ENCODE measurements around the gene RPS6KC1.
"Not testable (repeated sequence)": the region's sequence is repeated elsewhere in the genome, so short reads cannot be mapped to it uniquely, and the experiment has no call there.

The RPS6KC1 gene

GRCh38 chr1:213111502-213111901 lies 60.5 kb downstream of the RPS6KC1 start:
- TF ChIP-seq CTCF (conservative IDR thresholded peaks at IDR 0.05), result peak; percentile 28; the same call in 1 of the 2 replicates
- H3K27ac ChIP-seq, result peak overlapping the region; percentile 66

- not testable (repeated sequence) for H3K27ac ChIP-seq
These were observed 61.7 kb downstream of the RPS6KC1 start for GRCh38 chr1:213112723-213113122.

- not testable (repeated sequence) for H3K27ac ChIP-seq
These were observed 66.7 kb downstream of the RPS6KC1 start for GRCh38 chr1:213117699-213118180.

- TF ChIP-seq CTCF (conservative IDR thresholded peaks at IDR 0.05), result no peak
These were observed 68.8 kb downstream of the RPS6KC1 start for GRCh38 chr1:213119794-213120193.

GRCh38 chr1:213120386-213120785 lies 69.3 kb downstream of the RPS6KC1 start:
- TF ChIP-seq CTCF (conservative IDR thresholded peaks at IDR 0.05), result no peak
- no peak overlapping the region for H3K27ac ChIP-seq

More at GRCh38 chr1:213119794-213120193, 68.8 kb downstream of the RPS6KC1 start:
- no peak overlapping the region for H3K27ac ChIP-seq

- TF ChIP-seq CTCF (conservative IDR thresholded peaks at IDR 0.05), result no peak
These were observed 69.9 kb downstream of the RPS6KC1 start for GRCh38 chr1:213120961-213121360.

GRCh38 chr1:213122514-213122929 lies 71.5 kb downstream of the RPS6KC1 start:
- H3K27ac ChIP-seq, result no peak overlapping the region
- peak; percentile 66 for TF ChIP-seq CTCF (conservative IDR thresholded peaks at IDR 0.05)

More at GRCh38 chr1:213120961-213121360, 69.9 kb downstream of the RPS6KC1 start:
- no peak overlapping the region for H3K27ac ChIP-seq

- no peak for TF ChIP-seq CTCF (conservative IDR thresholded peaks at IDR 0.05)
- no peak overlapping the region for H3K27ac ChIP-seq
These were observed 72.0 kb downstream of the RPS6KC1 start for GRCh38 chr1:213123087-213123486.

GRCh38 chr1:213123536-213123935 lies 72.5 kb downstream of the RPS6KC1 start:
- no peak overlapping the region for H3K27ac ChIP-seq
- no peak for TF ChIP-seq CTCF (conservative IDR thresholded peaks at IDR 0.05)
